Colon (tissue), 2 donors: ENCODE measurements around the gene RNF148.

Source experiments
- FAIRE-seq: peaks from 2 replicates; lab custom pipeline; 2012; peaks lifted over from hg19 to GRCh38; lab: Jason Lieb, UNC
- donor health status: control.
- donor health status: control.

RNF148 gene

GRCh38 chr7:122702872-122703510 is at the start of gene RNF148:
Gene RNF148 (minus strand): TSS chr7:122702922. CDS start chr7:122702750, 172 bp downstream.
- no peak for FAIRE-seq

GRCh38 chr7:122750389-122750788 is 47.7 kb upstream of the RNF148 start:
- no peak for FAIRE-seq

GRCh38 chr7:122748195-122748594 is 45.5 kb upstream of the RNF148 start:
- FAIRE-seq, result no peak

- no peak for FAIRE-seq
Observed at GRCh38 chr7:122746948-122747347, 44.2 kb upstream of the RNF148 start.

GRCh38 chr7:122743211-122743610 is 40.5 kb upstream of the RNF148 start:
- FAIRE-seq, result no peak

GRCh38 chr7:122738947-122739346 is 36.2 kb upstream of the RNF148 start:
- FAIRE-seq, result no peak

- FAIRE-seq, result no peak
Observed at GRCh38 chr7:122736183-122736582, 33.5 kb upstream of the RNF148 start.

GRCh38 chr7:122727759-122728158 is 25.0 kb upstream of the RNF148 start:
- no peak for FAIRE-seq

- no peak for FAIRE-seq
Observed at GRCh38 chr7:122727354-122727753, 24.6 kb upstream of the RNF148 start.

- FAIRE-seq, result no peak
Observed at GRCh38 chr7:122726881-122727280, 24.2 kb upstream of the RNF148 start.

GRCh38 chr7:122724366-122724765 is 21.6 kb upstream of the RNF148 start:
- no peak for FAIRE-seq

GRCh38 chr7:122719010-122719578 is 16.4 kb upstream of the RNF148 start:
- FAIRE-seq, result no peak

- no peak for FAIRE-seq
Observed at GRCh38 chr7:122717356-122718089, 14.8 kb upstream of the RNF148 start.

- no peak for FAIRE-seq
Observed at GRCh38 chr7:122715183-122715582, 12.5 kb upstream of the RNF148 start.

- no peak for FAIRE-seq
Observed at GRCh38 chr7:122710916-122711315, 8.2 kb upstream of the RNF148 start.

- FAIRE-seq, result no peak
Observed at GRCh38 chr7:122709930-122710646, 7.4 kb upstream of the RNF148 start.

- no peak for FAIRE-seq
Observed at GRCh38 chr7:122706836-122707235, 4.1 kb upstream of the RNF148 start.

- FAIRE-seq, result no peak
Observed at GRCh38 chr7:122699017-122699416, 3.7 kb downstream of the RNF148 start, which contains the start of gene RNF133. Gene RNF133 (minus strand): TSS chr7:122699117. CDS start chr7:122698918, 199 bp downstream.

GRCh38 chr7:122695816-122696215 is 6.9 kb downstream of the RNF148 start:
- no peak for FAIRE-seq

GRCh38 chr7:122694697-122695096 is 8.0 kb downstream of the RNF148 start:
- no peak for FAIRE-seq

GRCh38 chr7:122692769-122693309 is 9.9 kb downstream of the RNF148 start:
- FAIRE-seq, result no peak

GRCh38 chr7:122691569-122692235 is 11.0 kb downstream of the RNF148 start:
- no peak for FAIRE-seq
